Osteoblast (primary cell): ENCODE data around the gene ADARB1. TPM values are rescaled to one million over a fixed set of nuclear protein-coding genes. Genes with fewer than 3 reads are reported as not detected.

Source experiments
- DNase-seq: peaks from one replicate; pipeline ENCODE4 v3.0.0; 2011; ENCODE audit warnings: low spot score, mixed read lengths; ENCODE audit not compliant: insufficient read length; ENCODE audit errors: missing footprints
- H2AFZ ChIP-seq: 2 replicates; pipeline ENCODE4 v1.6.0; 2011; ENCODE audit warnings: mild to moderate bottlenecking, low read length
- H3K27ac ChIP-seq: 2 replicates; pipeline ENCODE4 v1.5.1; 2011; ENCODE audit warnings: mild to moderate bottlenecking, low read depth, low read length, moderate library complexity
- H3K27me3 ChIP-seq: 2 replicates; pipeline ENCODE4 v1.6.0; 2012; ENCODE audit warnings: mild to moderate bottlenecking, control low read depth, inconsistent platforms, low read length, moderate library complexity; ENCODE audit not compliant: insufficient read depth
- H3K36me3 ChIP-seq: 2 replicates; pipeline ENCODE4 v1.5.1; 2011; ENCODE audit warnings: mild to moderate bottlenecking, low read length, control low read depth, moderate library complexity; ENCODE audit not compliant: insufficient read depth
- H3K4me1 ChIP-seq: 2 replicates; pipeline ENCODE4 v1.5.1; 2011; ENCODE audit warnings: mild to moderate bottlenecking, low read length, control low read depth, moderate library complexity; ENCODE audit not compliant: insufficient read depth
- H3K4me2 ChIP-seq: 2 replicates; pipeline ENCODE4 v1.6.0; 2011; ENCODE audit warnings: mild to moderate bottlenecking, low read length; ENCODE audit not compliant: insufficient read depth
- H3K4me3 ChIP-seq: fragments of 200-600 bp; sonication (generic); 3 replicates; pipeline ENCODE4 v1.5.1; 2012; ENCODE audit warnings: mild to moderate bottlenecking, low read length, inconsistent platforms; ENCODE audit not compliant: insufficient read depth
- H3K79me2 ChIP-seq: 2 replicates; pipeline ENCODE4 v1.6.0; 2012; ENCODE audit warnings: mild to moderate bottlenecking, low read length, control low read depth, inconsistent platforms; ENCODE audit not compliant: insufficient read depth
- H3K9me3 ChIP-seq: 2 replicates; pipeline ENCODE4 v1.5.1; 2011; ENCODE audit warnings: low read depth, low read length, control low read depth
- H4K20me1 ChIP-seq: 2 replicates; pipeline ENCODE4 v1.6.0; 2012; ENCODE audit warnings: mild to moderate bottlenecking, low read length, control low read depth; ENCODE audit not compliant: insufficient read depth
- total RNA-seq: library from RNA; depleted of rRNA; stranded (reverse); fragments of >200 nt; gene quantifications from 2 replicates; pipeline ENCODE4 v1.2.3, GENCODE V29; 2012
- TF ChIP-seq, protein P1 (sequence below): IDR thresholded peaks from 2 replicates; pipeline ENCODE4 v1.5.1; 2011; ENCODE audit warnings: mild to moderate bottlenecking, low read depth, low read length, moderate library complexity; ENCODE audit errors: extremely low read depth

ADARB1 gene
- total RNA-seq, 1 donor = 19.5 TPM

GRCh38 chr21:45093035-45093532 is 18.7 kb downstream of the ADARB1 start:
- Histone ChIP-seq H3K4me2 (no peak overlapping the region), H2AFZ (no peak overlapping the region), H4K20me1 (peaks cover 55% of the 10 kb centered on the region), H3K27ac (no peak overlapping the region), H3K9me3 (no peaks in the 10 kb centered on the region), H3K79me2 (peaks cover 75% of the 10 kb centered on the region), H3K4me3 (no peak overlapping the region), H3K36me3 (no peaks in the 10 kb centered on the region), H3K27me3 (no peaks in the 10 kb centered on the region), H3K4me1 (peaks cover 11% of the 10 kb centered on the region)
- TF ChIP-seq, protein P1, sequence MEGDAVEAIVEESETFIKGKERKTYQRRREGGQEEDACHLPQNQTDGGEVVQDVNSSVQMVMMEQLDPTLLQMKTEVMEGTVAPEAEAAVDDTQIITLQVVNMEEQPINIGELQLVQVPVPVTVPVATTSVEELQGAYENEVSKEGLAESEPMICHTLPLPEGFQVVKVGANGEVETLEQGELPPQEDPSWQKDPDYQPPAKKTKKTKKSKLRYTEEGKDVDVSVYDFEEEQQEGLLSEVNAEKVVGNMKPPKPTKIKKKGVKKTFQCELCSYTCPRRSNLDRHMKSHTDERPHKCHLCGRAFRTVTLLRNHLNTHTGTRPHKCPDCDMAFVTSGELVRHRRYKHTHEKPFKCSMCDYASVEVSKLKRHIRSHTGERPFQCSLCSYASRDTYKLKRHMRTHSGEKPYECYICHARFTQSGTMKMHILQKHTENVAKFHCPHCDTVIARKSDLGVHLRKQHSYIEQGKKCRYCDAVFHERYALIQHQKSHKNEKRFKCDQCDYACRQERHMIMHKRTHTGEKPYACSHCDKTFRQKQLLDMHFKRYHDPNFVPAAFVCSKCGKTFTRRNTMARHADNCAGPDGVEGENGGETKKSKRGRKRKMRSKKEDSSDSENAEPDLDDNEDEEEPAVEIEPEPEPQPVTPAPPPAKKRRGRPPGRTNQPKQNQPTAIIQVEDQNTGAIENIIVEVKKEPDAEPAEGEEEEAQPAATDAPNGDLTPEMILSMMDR = no peak
- DNase-seq = no peak

DNA sequence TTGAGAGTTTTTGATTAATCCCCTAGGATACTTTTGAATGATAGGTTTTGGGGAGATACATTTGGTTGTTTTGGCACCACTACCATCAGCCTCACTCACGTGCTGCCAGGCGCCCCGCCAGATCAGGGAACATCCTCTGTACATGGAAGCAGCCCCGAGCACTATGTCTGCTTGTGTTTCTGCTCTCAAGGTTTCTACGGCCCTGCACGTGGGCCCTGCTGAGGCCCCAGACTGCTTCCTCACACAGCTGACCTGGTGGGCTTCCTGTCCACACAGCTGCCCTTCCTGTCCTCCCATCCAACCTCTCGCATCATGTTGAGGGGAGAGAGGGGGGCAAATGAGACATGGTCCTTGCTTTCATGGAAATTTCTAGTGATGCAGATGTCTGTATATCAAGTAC is 20.0 kb downstream of the ADARB1 start:
- no peak overlapping the region for H3K4me3 ChIP-seq
- no peak overlapping the region for H2AFZ ChIP-seq
- H4K20me1 ChIP-seq = peaks cover 63% of the 10 kb centered on the region
- no peak for DNase-seq
- no peaks in the 10 kb centered on the region for H3K9me3 ChIP-seq
- H3K79me2 ChIP-seq = peaks cover 74% of the 10 kb centered on the region
- TF ChIP-seq, protein P1 = no peak
- H3K27me3 ChIP-seq = no peaks in the 10 kb centered on the region
- H3K4me2 ChIP-seq = no peak overlapping the region
- peaks cover 7% of the 10 kb centered on the region for H3K4me1 ChIP-seq
- no peaks in the 10 kb centered on the region for H3K36me3 ChIP-seq
- H3K27ac ChIP-seq = no peak overlapping the region

DNA sequence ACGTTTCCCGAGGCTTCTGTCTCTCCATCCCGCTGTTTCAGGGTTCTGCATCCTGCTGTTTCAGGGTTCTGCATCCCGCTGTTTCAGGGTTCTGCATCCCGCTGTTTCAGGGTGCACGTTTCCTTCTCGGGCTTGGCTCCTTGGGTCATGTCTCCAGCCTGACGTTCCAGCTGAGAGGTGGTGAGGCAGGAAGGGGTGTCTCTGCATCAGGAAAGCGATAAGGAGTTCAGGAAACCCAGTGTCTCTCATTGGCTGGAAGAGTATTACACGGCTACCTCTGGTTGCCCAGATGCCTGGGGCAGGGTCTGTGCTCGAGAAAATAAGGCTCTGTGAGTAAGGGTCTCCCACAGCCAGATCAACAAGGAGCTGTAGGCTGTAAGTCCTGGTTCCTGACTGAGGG is 21.1 kb downstream of the ADARB1 start:
- H3K36me3 ChIP-seq = no peaks in the 10 kb centered on the region
- H3K79me2 ChIP-seq = peaks cover 71% of the 10 kb centered on the region
- no peak overlapping the region for H3K4me3 ChIP-seq
- no peak overlapping the region for H3K27ac ChIP-seq
- H3K27me3 ChIP-seq = no peaks in the 10 kb centered on the region
- no peak for DNase-seq
- no peak overlapping the region for H2AFZ ChIP-seq
- H3K4me2 ChIP-seq = no peak overlapping the region
- TF ChIP-seq, protein P1 = no peak
- H3K4me1 ChIP-seq = peaks cover 14% of the 10 kb centered on the region
- H3K9me3 ChIP-seq = no peaks in the 10 kb centered on the region
- peaks cover 59% of the 10 kb centered on the region for H4K20me1 ChIP-seq

GRCh38 chr21:45096217-45096616 is 21.8 kb downstream of the ADARB1 start:
- no peak overlapping the region for H2AFZ ChIP-seq
- no peaks in the 10 kb centered on the region for H3K27me3 ChIP-seq
- no peak for DNase-seq
- H3K4me1 ChIP-seq = peaks cover 14% of the 10 kb centered on the region
- no peaks in the 10 kb centered on the region for H3K36me3 ChIP-seq
- no peaks in the 10 kb centered on the region for H3K9me3 ChIP-seq
- peaks cover 74% of the 10 kb centered on the region for H3K79me2 ChIP-seq
- H3K27ac ChIP-seq = no peak overlapping the region
- TF ChIP-seq, protein P1 = no peak
- no peak overlapping the region for H3K4me3 ChIP-seq
- no peak overlapping the region for H3K4me2 ChIP-seq
- H4K20me1 ChIP-seq = peaks cover 61% of the 10 kb centered on the region
